ENCODE measurements around the gene C16orf92.
A peak's percentile ranks its signal among the peaks of the same experiment; 100 is the strongest.
"Not testable (repeated sequence)": the region's sequence is repeated elsewhere in the genome, so short reads cannot be mapped to it uniquely, and the experiment has no call there.

Gene C16orf92

DNA sequence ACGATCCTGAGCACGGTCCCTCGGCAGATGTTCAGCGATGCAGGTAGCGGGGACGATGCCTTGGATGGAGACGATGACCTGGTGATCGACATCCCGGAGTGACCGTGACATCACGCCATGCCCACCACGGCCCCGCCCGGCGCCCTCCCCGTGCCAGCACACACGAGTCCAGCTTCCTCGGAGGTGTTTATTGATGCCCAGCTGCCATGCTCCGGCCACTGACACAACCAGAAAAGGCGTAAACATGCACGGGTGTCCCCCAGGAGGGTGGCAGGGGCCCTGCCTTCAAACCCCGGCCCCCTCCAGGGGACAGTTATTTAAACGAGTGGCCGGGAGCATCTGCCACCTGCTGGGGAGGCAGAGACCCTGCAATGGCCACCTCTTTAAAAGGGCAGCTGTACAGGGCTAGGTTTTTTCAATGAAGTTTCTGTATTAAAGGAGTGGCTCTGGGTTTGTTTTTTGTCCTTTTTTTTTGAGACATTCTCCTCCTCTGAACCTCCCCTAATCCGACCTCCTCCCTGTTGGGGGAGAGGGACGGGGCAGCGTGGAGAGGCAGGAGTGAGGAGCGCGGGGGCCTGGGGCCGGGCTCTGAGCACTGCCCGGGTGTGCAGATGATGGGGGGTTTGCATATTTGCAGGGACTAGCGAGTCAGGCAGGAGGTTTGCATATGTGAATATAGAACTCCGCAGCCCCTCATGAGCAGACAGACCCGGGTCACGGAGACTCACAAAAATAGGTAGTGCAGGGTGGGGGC, 17.5 kb upstream of the C16orf92 start:
- H3K4me1 Mint-ChIP-seq: peaks cover 8% of the 10 kb centered on the region
- H3K4me3 Mint-ChIP-seq: no peak overlapping the region
- H3K27me3 Mint-ChIP-seq: peaks cover 15% of the 10 kb centered on the region
- H3K27ac Mint-ChIP-seq: no peak overlapping the region
- H3K36me3 Mint-ChIP-seq: peaks cover 7% of the 10 kb centered on the region
- peak; percentile 78 for ATAC-seq (ENCODE audit: low read depth)
- peak in 1 of 2 donors; percentile 41 for DNase-seq (ENCODE audit: low spot score in 2 of 2)
- no peaks in the 10 kb centered on the region for H3K9me3 Mint-ChIP-seq

DNA sequence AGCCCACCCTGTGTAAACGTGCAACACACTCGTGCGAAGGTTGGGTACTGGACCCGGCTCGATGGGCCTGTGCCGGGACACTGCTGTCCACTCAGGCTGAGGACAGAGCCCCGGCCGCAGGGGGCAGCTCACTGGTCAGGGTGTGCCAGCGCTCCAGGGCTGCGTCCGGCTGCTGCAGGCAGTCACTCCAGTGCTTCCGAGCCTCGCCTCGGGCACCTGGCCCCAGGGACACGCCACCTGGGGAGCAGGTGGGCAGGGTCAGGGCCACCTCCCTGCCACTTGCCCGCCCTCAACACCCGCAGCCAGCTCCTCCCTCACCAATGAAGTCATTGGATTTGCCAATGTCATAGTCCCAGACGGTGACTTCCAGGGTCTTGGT, 16.9 kb upstream of the C16orf92 start:
- Mint-ChIP-seq H3K27me3 (peaks cover 16% of the 10 kb centered on the region), H3K9me3 (no peaks in the 10 kb centered on the region), H3K4me3 (no peak overlapping the region), H3K36me3 (peaks cover 7% of the 10 kb centered on the region), H3K27ac (no peak overlapping the region), H3K4me1 (peaks cover 9% of the 10 kb centered on the region)
- DNase-seq (ENCODE audit: low spot score in 2 of 2): no peak
- ATAC-seq (ENCODE audit: low read depth): no peak

DNA sequence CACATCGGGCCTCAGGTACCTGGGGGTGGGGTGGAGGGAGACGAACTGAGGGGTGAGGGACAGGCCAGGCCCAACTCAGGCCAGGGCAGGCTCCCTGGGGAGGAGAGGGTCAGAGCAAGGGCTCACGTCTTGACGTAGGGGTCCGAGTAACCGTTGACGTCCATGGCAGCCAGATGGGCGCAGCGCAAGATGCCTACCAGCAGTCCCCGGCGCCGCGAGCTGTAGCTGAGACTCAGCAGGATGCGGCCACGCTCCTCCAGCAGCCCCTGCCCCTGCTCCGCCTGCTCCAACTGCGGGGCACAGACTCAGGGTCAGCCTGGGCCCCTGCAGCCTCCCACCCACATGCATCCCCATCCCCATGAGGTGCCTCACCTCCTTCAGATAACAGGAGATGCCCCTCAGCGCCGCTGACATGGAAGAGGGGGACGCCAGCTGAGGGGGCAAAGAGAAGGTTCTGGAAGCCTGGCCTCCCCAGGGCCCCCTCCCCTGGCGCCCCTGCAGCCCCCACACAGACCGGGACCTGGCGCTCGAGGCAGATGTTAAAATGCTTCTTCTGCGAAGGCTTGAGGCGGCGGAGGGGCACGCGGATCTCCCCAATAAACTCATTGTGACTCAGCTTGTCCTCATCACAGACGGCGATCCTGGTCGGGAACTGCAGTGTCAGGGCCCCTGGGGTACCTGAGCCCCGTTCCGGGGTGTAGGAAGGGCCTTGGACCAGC, 16.2 kb upstream of the C16orf92 start:
- H3K4me3 Mint-ChIP-seq: no peak overlapping the region
- no peak for ATAC-seq (ENCODE audit: low read depth)
- H3K36me3 Mint-ChIP-seq: peaks cover 7% of the 10 kb centered on the region
- H3K4me1 Mint-ChIP-seq: peaks cover 13% of the 10 kb centered on the region
- DNase-seq (ENCODE audit: low spot score in 2 of 2): no peak
- peaks cover 19% of the 10 kb centered on the region for H3K27me3 Mint-ChIP-seq
- no peak overlapping the region for H3K27ac Mint-ChIP-seq
- no peaks in the 10 kb centered on the region for H3K9me3 Mint-ChIP-seq

DNA sequence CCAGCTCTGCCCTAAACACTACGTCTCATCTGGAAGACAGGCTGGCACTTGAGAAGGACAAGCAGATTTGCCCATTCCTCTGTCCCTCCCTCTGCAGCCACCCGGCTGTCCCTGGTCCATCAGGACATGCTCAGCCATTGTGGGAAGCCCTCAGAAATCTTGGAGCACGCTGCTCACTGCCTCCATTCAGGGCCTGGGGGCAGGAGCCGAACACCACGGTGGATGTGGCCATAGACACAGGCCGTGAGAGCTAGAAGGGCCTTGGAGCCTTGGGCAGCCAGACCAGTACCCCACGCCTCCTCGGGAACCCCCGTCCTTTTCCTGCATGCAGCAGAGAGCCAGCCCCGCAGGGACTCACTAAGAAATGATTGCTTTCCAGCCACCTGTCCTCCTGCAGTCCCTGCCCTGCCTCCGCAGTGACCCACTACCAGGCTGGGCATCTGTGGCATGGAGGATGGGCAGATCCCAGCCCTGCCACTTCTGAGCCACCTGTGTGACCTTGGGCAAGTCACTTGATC, 15.6 kb upstream of the C16orf92 start:
- Mint-ChIP-seq H3K9me3 (no peaks in the 10 kb centered on the region), H3K27me3 (peaks cover 23% of the 10 kb centered on the region), H3K36me3 (peaks cover 6% of the 10 kb centered on the region), H3K4me3 (no peak overlapping the region), H3K4me1 (peaks cover 15% of the 10 kb centered on the region), H3K27ac (no peak overlapping the region)
- DNase-seq (ENCODE audit: low spot score in 2 of 2) (no peak), ATAC-seq (ENCODE audit: low read depth) (no peak)

DNA sequence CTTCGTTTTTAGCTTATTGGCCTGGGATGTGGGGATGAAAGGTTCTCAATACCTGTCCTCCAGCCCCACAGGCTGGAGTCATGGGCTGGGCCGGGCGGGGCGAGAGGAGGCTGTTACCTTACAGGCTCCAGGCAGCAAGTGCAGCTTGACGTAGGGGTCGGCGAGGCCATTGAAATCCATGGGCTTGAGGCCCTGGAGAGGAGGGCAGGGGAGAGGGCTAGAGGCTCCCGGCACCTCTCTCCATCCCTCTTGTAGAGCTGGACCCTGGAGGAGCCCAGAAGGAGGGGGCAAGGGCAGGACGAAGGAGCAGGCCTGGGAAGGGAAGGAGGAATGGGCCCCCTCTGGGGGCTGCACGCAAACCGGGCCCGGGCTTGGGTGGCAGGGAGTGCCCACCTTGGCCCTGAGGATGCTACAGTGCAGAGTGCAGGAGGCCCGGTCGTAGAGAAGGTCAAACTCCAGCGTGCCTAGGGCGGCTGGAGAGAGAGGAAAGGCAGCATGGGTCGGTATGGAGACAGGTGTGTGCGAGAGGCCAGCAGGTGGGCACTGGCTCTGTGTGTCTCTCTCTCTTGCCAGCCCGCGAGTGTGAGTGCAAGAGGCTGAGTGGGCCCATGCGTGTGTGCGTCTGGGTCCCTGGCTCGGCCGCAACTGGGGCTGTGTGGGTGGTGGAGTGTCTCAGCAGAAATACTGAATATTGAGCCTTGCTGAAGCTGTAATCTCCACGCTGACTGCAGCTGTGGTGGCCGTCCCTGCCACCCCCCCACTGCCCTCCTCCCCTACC, 13.7 kb upstream of the C16orf92 start:
- Mint-ChIP-seq H3K27me3 (peaks cover 23% of the 10 kb centered on the region), H3K27ac (no peak overlapping the region), H3K36me3 (no peaks in the 10 kb centered on the region), H3K4me1 (peaks cover 14% of the 10 kb centered on the region), H3K4me3 (peak overlapping the region; percentile 50), H3K9me3 (no peaks in the 10 kb centered on the region)
- ATAC-seq (ENCODE audit: low read depth) (no peak), DNase-seq (ENCODE audit: low spot score in 2 of 2) (no peak)

DNA sequence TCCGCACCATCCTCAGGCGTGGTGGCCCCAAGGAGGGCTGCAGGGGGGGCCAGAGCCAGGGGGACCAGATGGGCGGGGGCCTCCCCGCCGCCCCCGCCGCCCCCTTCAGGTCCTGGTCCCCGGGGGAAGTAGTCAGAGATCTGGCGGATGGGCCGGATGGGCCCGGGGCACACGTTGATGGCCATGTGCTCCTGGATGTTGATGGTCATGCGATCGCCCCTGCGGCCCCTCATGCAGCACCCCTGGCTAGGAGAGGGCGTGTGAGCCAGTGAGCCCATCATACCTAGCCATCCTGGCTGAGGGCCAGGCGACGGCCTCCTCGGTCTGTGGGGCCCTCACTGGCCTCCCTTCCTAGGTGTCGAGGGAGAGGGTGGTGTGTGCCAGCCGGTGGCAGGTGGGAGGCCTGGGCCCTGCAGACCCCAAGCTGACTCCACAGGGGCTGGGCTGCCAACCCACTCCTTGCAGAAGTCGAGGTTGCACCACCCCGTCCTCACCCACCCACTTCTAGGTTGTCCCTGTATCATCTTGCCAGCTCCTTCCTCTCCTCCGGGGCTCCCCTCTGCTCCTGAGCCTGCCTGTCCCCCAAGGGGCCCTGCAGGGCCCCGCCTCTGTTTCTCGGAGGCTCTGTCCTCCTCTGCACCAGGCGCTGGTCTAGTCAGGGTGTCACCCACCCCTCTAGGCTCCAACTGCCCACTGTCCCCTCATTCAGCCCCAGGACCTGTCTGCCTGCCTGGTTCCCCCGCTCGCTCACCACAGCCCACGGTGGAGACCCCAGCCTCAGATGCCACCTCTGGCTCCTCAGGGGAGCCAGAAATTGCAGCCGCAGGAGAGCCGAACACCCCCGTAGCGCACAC, 12.8 kb upstream of the C16orf92 start:
- Mint-ChIP-seq H3K4me1 (peaks cover 13% of the 10 kb centered on the region), H3K4me3 (peak overlapping the region; percentile 56), H3K36me3 (no peaks in the 10 kb centered on the region), H3K27me3 (peaks cover 24% of the 10 kb centered on the region), H3K9me3 (no peaks in the 10 kb centered on the region), H3K27ac (no peak overlapping the region)
- DNase-seq (ENCODE audit: low spot score in 2 of 2) (no peak), ATAC-seq (ENCODE audit: low read depth) (no peak)

DNA sequence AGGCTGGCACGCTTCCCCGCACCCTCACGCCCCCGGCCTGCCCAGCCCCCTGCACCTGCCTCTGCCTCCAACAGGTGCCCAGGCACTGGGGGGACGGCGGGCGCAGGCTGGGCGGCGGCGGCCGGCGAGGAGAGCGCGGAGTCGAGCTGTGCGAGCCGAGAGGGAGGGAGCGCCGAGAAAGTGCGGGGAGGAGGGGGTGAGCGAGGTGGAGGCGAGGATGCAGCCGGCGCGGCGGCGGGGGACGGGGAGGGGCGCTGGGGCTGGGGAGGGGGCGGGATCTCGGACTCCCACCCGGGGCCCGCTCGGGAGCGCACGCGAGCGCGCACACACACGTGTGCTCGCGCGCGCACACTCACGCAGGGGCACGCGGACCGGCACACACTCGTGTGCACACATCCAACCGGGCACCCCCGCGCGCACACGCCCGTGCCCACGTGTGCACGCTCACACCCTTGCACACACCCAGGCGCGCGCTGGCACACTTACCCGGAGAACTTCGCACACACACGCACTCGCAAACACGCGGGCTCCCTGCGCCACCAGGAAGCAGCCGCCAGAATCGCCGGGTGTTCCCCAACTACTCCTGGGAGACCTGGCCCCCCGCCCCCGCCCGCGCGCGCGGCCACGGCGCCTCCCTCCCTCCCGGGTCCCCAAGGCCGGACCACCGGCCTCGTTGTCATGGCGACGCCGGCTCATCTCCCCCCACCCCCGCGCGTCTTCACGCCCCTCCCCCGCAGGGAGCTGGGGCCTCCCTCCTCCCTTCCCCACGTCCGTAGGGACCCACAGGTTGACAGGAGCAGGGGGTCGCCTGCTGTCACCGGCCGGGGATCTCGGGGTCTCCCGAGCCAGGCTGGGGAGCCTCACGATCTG, 11.9 kb upstream of the C16orf92 start, which contains the start of gene DOC2A:
Gene DOC2A, minus strand, starts transcription at position 184 of the 870 bp plus-strand sequence. CDS start 805 bp downstream, outside the sequence.
- no peaks in the 10 kb centered on the region for H3K36me3 Mint-ChIP-seq
- H3K27me3 Mint-ChIP-seq: peaks cover 24% of the 10 kb centered on the region

DNA sequence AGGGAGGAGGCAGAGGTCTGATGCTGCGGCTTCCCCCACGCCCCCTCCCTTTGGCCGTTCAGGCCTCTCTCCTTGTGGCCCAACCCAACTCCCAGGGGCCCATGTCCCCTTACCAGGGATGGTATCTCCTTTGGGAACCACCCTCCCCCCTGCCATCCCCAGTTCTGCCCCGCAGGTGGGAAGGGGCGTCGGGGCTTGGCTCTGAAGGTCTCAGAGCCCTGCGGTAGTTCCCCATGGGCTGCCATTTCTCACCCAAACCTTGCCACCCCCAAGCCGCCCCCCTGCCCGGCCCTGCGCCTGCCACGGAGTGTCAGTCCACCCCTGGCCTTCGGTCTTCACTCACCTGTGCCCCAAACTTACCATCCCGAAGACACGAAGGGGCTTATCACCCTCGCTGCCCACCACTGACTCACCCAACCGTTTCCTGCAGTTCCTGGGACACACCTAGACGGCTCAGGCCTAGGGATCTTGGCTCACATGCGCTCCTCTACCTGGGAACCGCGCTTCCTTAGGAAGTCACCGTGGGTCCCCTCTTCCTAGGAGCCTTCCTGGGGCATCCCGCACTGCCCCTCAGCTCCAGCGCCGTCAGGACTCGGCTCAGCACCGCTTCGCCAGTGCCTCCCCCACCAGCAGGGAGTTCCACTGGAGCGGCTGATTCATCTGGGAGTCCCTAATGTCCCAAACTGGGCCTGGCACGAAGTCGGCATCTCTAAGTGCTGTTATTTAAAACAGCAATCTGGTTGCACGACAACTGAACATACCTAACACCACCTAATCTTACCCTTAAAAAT, 11.1 kb upstream of the C16orf92 start:
- peak overlapping the region; percentile 85 for H3K4me3 Mint-ChIP-seq
- DNase-seq (ENCODE audit: low spot score in 2 of 2) (no peak), ATAC-seq (ENCODE audit: low read depth) (no peak)
- H3K36me3 Mint-ChIP-seq: no peaks in the 10 kb centered on the region
- no peaks in the 10 kb centered on the region for H3K9me3 Mint-ChIP-seq
- H3K27me3 Mint-ChIP-seq: peaks cover 27% of the 10 kb centered on the region
- H3K4me1 Mint-ChIP-seq: peaks cover 13% of the 10 kb centered on the region
- peak overlapping the region; percentile 26 for H3K27ac Mint-ChIP-seq

More for the DNA sequence above, 11.9 kb upstream of the C16orf92 start, which contains the start of gene DOC2A:
- H3K4me1 Mint-ChIP-seq: peaks cover 13% of the 10 kb centered on the region
- peak within 1 kb of the TSS; percentile 85 for H3K4me3 Mint-ChIP-seq
- DNase-seq (ENCODE audit: low spot score in 2 of 2): no peak
- ATAC-seq (ENCODE audit: low read depth): peak; percentile 59
- H3K27ac Mint-ChIP-seq: peak within 1 kb of the TSS; percentile 26
- no peaks in the 10 kb centered on the region for H3K9me3 Mint-ChIP-seq

DNA sequence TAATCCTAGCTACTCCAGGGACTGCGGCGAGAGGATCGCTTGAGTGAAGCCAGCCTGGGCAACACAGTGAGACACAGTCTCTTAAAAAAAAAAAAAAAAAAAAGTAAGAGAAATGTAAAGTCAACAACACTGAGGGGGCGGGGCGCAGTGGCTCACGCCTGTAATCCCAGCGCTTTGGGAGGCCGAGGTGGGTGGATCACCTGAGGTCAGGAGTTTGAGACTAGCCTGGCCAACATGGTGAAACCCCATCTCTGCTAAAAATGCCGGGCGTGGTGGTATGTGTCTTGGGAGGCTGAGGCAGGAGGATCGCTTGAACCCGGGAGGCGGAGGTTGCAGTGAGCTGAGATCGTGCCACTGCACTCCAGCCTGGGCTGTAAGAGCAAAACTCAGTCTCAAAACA, 10.4 kb upstream of the C16orf92 start:
- H3K4me3 Mint-ChIP-seq; ATAC-seq (ENCODE audit: low read depth); H3K36me3 Mint-ChIP-seq; DNase-seq (ENCODE audit: low spot score in 2 of 2); H3K27ac Mint-ChIP-seq; H3K9me3 Mint-ChIP-seq: not testable (repeated sequence)
- H3K27me3 Mint-ChIP-seq: peaks cover 30% of the 10 kb centered on the region
- H3K4me1 Mint-ChIP-seq: peaks cover 13% of the 10 kb centered on the region

DNA sequence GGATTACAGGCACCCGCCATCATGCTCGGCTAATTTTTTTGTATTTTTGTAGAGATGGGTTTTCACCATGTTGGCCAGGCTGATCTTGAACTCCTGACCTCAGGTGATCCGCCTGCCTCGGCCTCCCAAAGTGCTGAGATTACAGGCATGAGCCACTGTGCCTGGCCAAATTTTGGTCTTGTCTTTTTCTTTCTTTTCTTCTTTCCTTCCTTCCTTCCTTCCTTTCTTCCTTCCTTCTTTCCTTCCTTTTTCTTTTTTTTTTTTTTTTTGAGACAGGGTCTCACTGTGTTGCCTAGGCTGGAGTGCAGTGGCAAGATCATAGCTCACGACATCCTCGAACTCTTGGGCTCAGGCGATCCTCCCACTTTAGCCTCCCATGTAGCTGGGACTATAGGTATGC, 7.5 kb upstream of the C16orf92 start:
- not testable (repeated sequence) for H3K4me1 Mint-ChIP-seq; H3K36me3 Mint-ChIP-seq; ATAC-seq (ENCODE audit: low read depth); H3K4me3 Mint-ChIP-seq; DNase-seq (ENCODE audit: low spot score in 2 of 2); H3K9me3 Mint-ChIP-seq; H3K27ac Mint-ChIP-seq
- H3K27me3 Mint-ChIP-seq: peaks cover 16% of the 10 kb centered on the region

DNA sequence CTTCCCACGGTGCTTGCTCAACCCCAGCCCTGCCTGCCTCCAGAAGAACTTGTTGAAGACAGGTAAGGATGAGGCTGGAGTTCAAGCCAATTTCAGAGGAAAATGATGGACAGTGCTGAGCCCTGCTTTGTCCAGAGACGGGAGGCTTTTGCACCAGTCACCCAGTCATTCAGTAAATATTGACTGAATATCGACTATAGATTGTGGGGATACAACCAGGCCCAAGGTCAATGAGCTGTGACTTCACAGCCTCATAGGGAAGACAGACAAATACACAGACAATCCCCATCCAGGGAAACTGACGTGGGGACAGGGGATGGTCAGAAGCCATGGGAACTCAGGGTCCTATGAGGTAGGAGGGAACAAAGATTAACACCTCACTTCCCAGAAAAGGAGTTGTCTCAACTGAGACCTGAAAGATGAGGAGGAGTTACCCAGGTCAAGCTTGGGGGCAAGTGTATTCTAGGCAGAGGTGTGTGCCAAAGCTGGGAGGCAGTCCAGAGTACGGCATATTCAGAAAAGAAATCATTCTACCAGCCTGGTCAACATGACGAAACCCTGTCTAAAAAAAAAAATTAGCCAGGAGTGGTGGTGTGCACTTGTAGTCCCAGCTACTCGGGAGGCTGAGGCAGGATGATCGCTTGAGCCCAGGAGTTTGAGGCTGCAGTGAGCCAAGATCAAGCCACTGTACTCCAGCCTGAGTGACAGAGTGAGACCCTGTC, 6.3 kb upstream of the C16orf92 start:
- DNase-seq (ENCODE audit: low spot score in 2 of 2): no peak
- peaks cover 12% of the 10 kb centered on the region for H3K27me3 Mint-ChIP-seq
- peaks cover 11% of the 10 kb centered on the region for H3K4me1 Mint-ChIP-seq
- no peak for ATAC-seq (ENCODE audit: low read depth)
- H3K4me3 Mint-ChIP-seq: no peak overlapping the region
- H3K27ac Mint-ChIP-seq: no peak overlapping the region
- H3K36me3 Mint-ChIP-seq: no peaks in the 10 kb centered on the region
- no peaks in the 10 kb centered on the region for H3K9me3 Mint-ChIP-seq
